NCI-H1105 (cell line): Measurements from ENCODE around the gene ADORA2B.
"Not testable (repeated sequence)": the region's sequence is repeated elsewhere in the genome, so short reads cannot be mapped to it uniquely, and the experiment has no call there.

Experiments
- DNase-seq: peaks from one replicate; lab custom pipeline; 2025; lab: John Stamatoyannopoulos, UW

Gene ADORA2B

GRCh38 chr17:15922586-15922985 is 22.3 kb upstream of the ADORA2B start:
- no peak for DNase-seq

- DNase-seq, result no peak
Observed at GRCh38 chr17:15926039-15926740, 18.7 kb upstream of the ADORA2B start.

- no peak for DNase-seq
Observed at GRCh38 chr17:15928286-15928785, 16.6 kb upstream of the ADORA2B start.

GRCh38 chr17:15929941-15930340 is 15.0 kb upstream of the ADORA2B start:
- DNase-seq, result no peak

- no peak for DNase-seq
Observed at GRCh38 chr17:15930426-15930825, 14.5 kb upstream of the ADORA2B start.

- DNase-seq, result no peak
Observed at GRCh38 chr17:15931394-15931793, 13.5 kb upstream of the ADORA2B start.

GRCh38 chr17:15934866-15935265 is 10.1 kb upstream of the ADORA2B start:
- no peak for DNase-seq

GRCh38 chr17:15935891-15936290 is 9.0 kb upstream of the ADORA2B start:
- no peak for DNase-seq

- DNase-seq, result not testable (repeated sequence)
Observed at GRCh38 chr17:15936481-15936880, 8.4 kb upstream of the ADORA2B start.

- no peak for DNase-seq
Observed at GRCh38 chr17:15941781-15942180, 3.1 kb upstream of the ADORA2B start.

GRCh38 chr17:15942207-15942833 is 2.6 kb upstream of the ADORA2B start:
- no peak for DNase-seq

- DNase-seq, result no peak
Observed at GRCh38 chr17:15943971-15944758, 765 bp upstream of the ADORA2B start.

- no peak for DNase-seq
Observed at GRCh38 chr17:15945527-15946191, 729 bp downstream of the ADORA2B start.

GRCh38 chr17:15946611-15947120 is 1.7 kb downstream of the ADORA2B start:
- no peak for DNase-seq

- DNase-seq, result no peak
Observed at GRCh38 chr17:15947271-15947670, 2.3 kb downstream of the ADORA2B start.

- no peak for DNase-seq
Observed at GRCh38 chr17:15947976-15948752, 3.2 kb downstream of the ADORA2B start.

GRCh38 chr17:15951368-15952047 is 6.6 kb downstream of the ADORA2B start:
- DNase-seq, result no peak

GRCh38 chr17:15952048-15952532 is 7.2 kb downstream of the ADORA2B start:
- no peak for DNase-seq

GRCh38 chr17:15952916-15953790 is 8.2 kb downstream of the ADORA2B start:
- no peak for DNase-seq
